Suprapubic skin (tissue), 4 donors: ENCODE results near the gene GLRB.

ENCODE experiments used
- CTCF ChIP-seq, 2 donors: fragments of 200-600 bp in 1 of 2; fragments of 450-650 bp in 1 of 2; sonication (generic) in 1 of 2; IDR thresholded peaks; one replicate each; pipeline ENCODE4 v1.5.1; 2016 to 2019; ENCODE audit warnings: antibody characterized with exemption in 2 of 2, mild to moderate bottlenecking in 1 of 2, moderate library complexity in 1 of 2
- EP300 ChIP-seq: sonication (generic); formaldehyde crosslinking; IDR thresholded peaks from one replicate; pipeline ENCODE4 v1.6.1; 2017; ENCODE audit warnings: antibody characterized with exemption
- POLR2A ChIP-seq, 2 donors: fragments of 450-650 bp; IDR thresholded peaks; one replicate each; pipeline ENCODE4 v1.6.1; 2017; ENCODE audit warnings: antibody characterized with exemption in 2 of 2, mild to moderate bottlenecking in 2 of 2, moderate library complexity in 2 of 2
- POLR2AphosphoS5 ChIP-seq, 3 donors: sonication (generic); formaldehyde crosslinking; IDR thresholded peaks; one replicate each; pipeline ENCODE4 v1.6.1; 2017; ENCODE audit warnings: antibody characterized with exemption in 3 of 3

GRCh38 chr4:157185363-157185762 lies 109.4 kb downstream of the GLRB start:
- TF ChIP-seq CTCF (IDR thresholded peaks at IDR 0.05), result no peak
- TF ChIP-seq EP300, result no peak
- TF ChIP-seq POLR2AphosphoS5 (IDR thresholded peaks at IDR 0.05), result no peak
- no peak for TF ChIP-seq POLR2A (IDR thresholded peaks at IDR 0.05)
